Measurements from ENCODE around the gene ANGPTL7.

ANGPTL7 gene

GRCh38 chr1:11198851-11199594 is 9.9 kb downstream of the ANGPTL7 start:
- TF ChIP-seq MYC (IDR thresholded peaks at IDR 0.05; ENCODE audit: low read depth, low read length): no peak
- TF ChIP-seq CTCF (IDR thresholded peaks at IDR 0.05; ENCODE audit: low read depth, low read length): no peak
- no peak for TF ChIP-seq POLR2A (IDR thresholded peaks at IDR 0.05; ENCODE audit: extremely low read depth, insufficient read length)
- TF ChIP-seq, protein P1, sequence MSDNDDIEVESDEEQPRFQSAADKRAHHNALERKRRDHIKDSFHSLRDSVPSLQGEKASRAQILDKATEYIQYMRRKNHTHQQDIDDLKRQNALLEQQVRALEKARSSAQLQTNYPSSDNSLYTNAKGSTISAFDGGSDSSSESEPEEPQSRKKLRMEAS (IDR thresholded peaks at IDR 0.05; ENCODE audit: low read depth, low read length): no peak
- no peak for DNase-seq (ENCODE audit: low read depth)
- no peak overlapping the region for H3K4me3 ChIP-seq (ENCODE audit: low read depth, low read length)

GRCh38 chr1:11204396-11205190 is 15.4 kb downstream of the ANGPTL7 start:
- no peak overlapping the region for H3K4me3 ChIP-seq (ENCODE audit: low read depth, low read length)
- DNase-seq (ENCODE audit: low read depth): no peak
- no peak for TF ChIP-seq CTCF (IDR thresholded peaks at IDR 0.05; ENCODE audit: low read depth, low read length)
- TF ChIP-seq, protein P1 (IDR thresholded peaks at IDR 0.05; ENCODE audit: low read depth, low read length): no peak
- no peak for TF ChIP-seq POLR2A (IDR thresholded peaks at IDR 0.05; ENCODE audit: extremely low read depth, insufficient read length)
- no peak for TF ChIP-seq MYC (IDR thresholded peaks at IDR 0.05; ENCODE audit: low read depth, low read length)

- no peak overlapping the region for H3K4me3 ChIP-seq (ENCODE audit: low read depth, low read length)
- DNase-seq (ENCODE audit: low read depth): no peak
- TF ChIP-seq POLR2A (IDR thresholded peaks at IDR 0.05; ENCODE audit: extremely low read depth, insufficient read length): no peak
- no peak for TF ChIP-seq CTCF (IDR thresholded peaks at IDR 0.05; ENCODE audit: low read depth, low read length)
- TF ChIP-seq, protein P1 (IDR thresholded peaks at IDR 0.05; ENCODE audit: low read depth, low read length): no peak
- no peak for TF ChIP-seq MYC (IDR thresholded peaks at IDR 0.05; ENCODE audit: low read depth, low read length)
Measured at GRCh38 chr1:11207898-11208611, 18.9 kb downstream of the ANGPTL7 start.

- TF ChIP-seq, protein P1 (IDR thresholded peaks at IDR 0.05; ENCODE audit: low read depth, low read length): no peak
- TF ChIP-seq POLR2A (IDR thresholded peaks at IDR 0.05; ENCODE audit: extremely low read depth, insufficient read length) (no peak), CTCF (IDR thresholded peaks at IDR 0.05; ENCODE audit: low read depth, low read length) (no peak), MYC (IDR thresholded peaks at IDR 0.05; ENCODE audit: low read depth, low read length) (no peak)
- H3K4me3 ChIP-seq (ENCODE audit: low read depth, low read length): no peak overlapping the region
- no peak for DNase-seq (ENCODE audit: low read depth)
Measured at GRCh38 chr1:11211461-11211860, 22.3 kb downstream of the ANGPTL7 start.

- H3K4me3 ChIP-seq (ENCODE audit: low read depth, low read length): no peak overlapping the region
- DNase-seq (ENCODE audit: low read depth): no peak
- TF ChIP-seq MYC (IDR thresholded peaks at IDR 0.05; ENCODE audit: low read depth, low read length) (no peak), CTCF (IDR thresholded peaks at IDR 0.05; ENCODE audit: low read depth, low read length) (no peak), POLR2A (IDR thresholded peaks at IDR 0.05; ENCODE audit: extremely low read depth, insufficient read length) (no peak)
- TF ChIP-seq, protein P1 (IDR thresholded peaks at IDR 0.05; ENCODE audit: low read depth, low read length): no peak
Measured at GRCh38 chr1:11211925-11212587, 22.9 kb downstream of the ANGPTL7 start.

Data from NB4 (cell line).